Calu3 (cell line): ENCODE measurements around the gene ATG4B. TPM values are rescaled to one million over a fixed set of nuclear protein-coding genes. Genes with fewer than 3 reads are reported as not detected.

ENCODE experiments used
- BruUV-seq: library from RNA; stranded (reverse); fragments of 400-500 nt; replicated peaks from 2 replicates; lab custom pipeline; 2021; lab: Mats Ljungman, UMichigan
- CTCF ChIA-PET: fragments of 300-600 bp; sonication (Branson Sonifier 250); formaldehyde crosslinking; loops from one replicate; lab custom pipeline; 2022; ENCODE audit warnings: antibody characterized with exemption; lab: Charles Lee
- DNase-seq: peaks from one replicate; pipeline ENCODE4 v3.0.0; 2022
- H3K27ac Mint-ChIP-seq: one replicate; pipeline ENCODE4 v1.8.0; 2022; ENCODE audit warnings: mixed read lengths; ENCODE audit not compliant: unreplicated experiment
- H3K27me3 Mint-ChIP-seq: one replicate; pipeline ENCODE4 v1.8.0; 2022; ENCODE audit warnings: mixed read lengths; ENCODE audit not compliant: unreplicated experiment
- H3K36me3 Mint-ChIP-seq: one replicate; pipeline ENCODE4 v1.8.0; 2022; ENCODE audit warnings: mild to moderate bottlenecking, moderate library complexity, mixed read lengths; ENCODE audit not compliant: insufficient read depth, unreplicated experiment
- H3K4me1 Mint-ChIP-seq: one replicate; pipeline ENCODE4 v1.8.0; 2022; ENCODE audit warnings: mild to moderate bottlenecking, low read depth, mixed read lengths; ENCODE audit not compliant: unreplicated experiment
- H3K4me3 Mint-ChIP-seq: one replicate; pipeline ENCODE4 v1.8.0; 2022; ENCODE audit warnings: mild to moderate bottlenecking, low read depth, moderate library complexity, mixed read lengths; ENCODE audit not compliant: unreplicated experiment
- H3K9me3 Mint-ChIP-seq: one replicate; pipeline ENCODE4 v1.8.0; 2022; ENCODE audit warnings: low read depth, mixed read lengths; ENCODE audit not compliant: unreplicated experiment
- CTCF ChIP-seq: fragments of 200-600 bp; IDR thresholded peaks from one replicate; pipeline ENCODE4 v1.8.0; 2022; ENCODE audit warnings: antibody characterized with exemption; ENCODE audit not compliant: unreplicated experiment
- intact Hi-C: fragments of 100-400 bp; cut with micrococcal nuclease; formaldehyde crosslinking; loops from one replicate; pipeline ENCODE4 v1.10.0; 2022; ENCODE audit not compliant: unreplicated experiment
- total RNA-seq: library from RNA; stranded (reverse); gene quantifications from 2 replicates; pipeline ENCODE4 v1.2.3, GENCODE V29; 2022

Gene ATG4B
- total RNA-seq, 1 experiment from 2014 or later: 95.3 TPM

DNA sequence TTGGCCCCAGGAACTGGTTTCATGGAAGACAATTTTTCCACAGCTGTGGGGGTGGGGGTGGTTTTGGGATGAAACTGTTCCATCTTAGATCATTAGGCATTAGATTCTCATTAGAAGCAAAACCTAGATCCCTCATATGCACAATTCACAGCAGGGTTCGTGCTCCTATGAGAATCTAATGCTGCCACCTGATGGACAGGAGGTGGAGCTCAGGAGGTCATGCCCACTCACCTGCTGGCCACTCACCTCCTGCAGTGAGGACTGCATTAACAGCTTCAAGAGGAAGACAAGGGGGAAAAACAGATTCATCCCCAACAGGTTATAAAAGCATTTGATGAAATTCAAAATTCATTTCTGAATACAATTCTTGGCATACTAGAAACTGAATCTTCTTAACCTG lies 39.0 kb upstream of the ATG4B start:
- intact Hi-C loops: loop anchor here (5.0 kb wide), 1 partner anchor 91 kb away; the partner anchor contains the start of gene STK25
- H3K4me3 Mint-ChIP-seq: no peak overlapping the region
- no peaks in the 10 kb centered on the region for H3K9me3 Mint-ChIP-seq
- CTCF ChIA-PET: interaction anchor here (0.6 to 1.5 kb wide), 8 partner anchors 11 to 520 kb away, joined by 3 to 9 read pairs (median 4); partner anchors contain the start of gene BOK
- no peak overlapping the region for H3K27ac Mint-ChIP-seq
- TF ChIP-seq CTCF: peak; percentile 36
- no peaks in the 10 kb centered on the region for H3K4me1 Mint-ChIP-seq
- DNase-seq: peak; percentile 58
- H3K36me3 Mint-ChIP-seq: peaks cover 23% of the 10 kb centered on the region
- H3K27me3 Mint-ChIP-seq: no peaks in the 10 kb centered on the region
- no TSS peak for BruUV-seq

GRCh38 chr2:241599615-241600014 lies 37.9 kb upstream of the ATG4B start:
- Mint-ChIP-seq H3K27ac (no peak overlapping the region), H3K36me3 (peaks cover 17% of the 10 kb centered on the region), H3K9me3 (no peaks in the 10 kb centered on the region), H3K27me3 (no peaks in the 10 kb centered on the region), H3K4me1 (no peaks in the 10 kb centered on the region), H3K4me3 (no peak overlapping the region)
- DNase-seq: no peak
- CTCF ChIA-PET: no interaction called here
- TF ChIP-seq CTCF: no peak
- BruUV-seq: no TSS peak
- intact Hi-C loops: loop anchor here (5.0 kb wide), 1 partner anchor 92 kb away; the partner anchor contains the start of gene STK25

DNA sequence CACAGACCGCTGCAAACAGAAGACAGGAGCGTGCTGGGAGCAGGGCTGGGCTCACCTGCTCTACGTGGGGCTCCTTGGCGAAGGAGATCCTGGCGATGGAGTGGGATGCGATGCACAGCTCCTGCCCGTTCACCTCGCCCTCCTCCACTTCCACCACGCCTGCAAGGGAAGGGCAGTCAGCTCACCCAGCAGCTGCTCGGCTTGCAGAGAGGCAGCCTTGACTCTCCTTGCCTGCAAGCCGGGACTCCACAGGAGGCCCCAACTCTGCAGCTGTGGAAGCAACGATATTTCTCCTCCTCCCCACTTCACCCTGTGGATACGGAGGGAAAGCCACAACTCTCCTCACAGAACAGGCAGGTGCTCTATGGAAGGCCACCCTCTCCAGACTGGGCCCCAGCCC lies 35.7 kb upstream of the ATG4B start:
- Mint-ChIP-seq H3K4me3 (no peak overlapping the region), H3K9me3 (no peaks in the 10 kb centered on the region), H3K36me3 (peaks cover 21% of the 10 kb centered on the region), H3K27ac (no peak overlapping the region), H3K27me3 (no peaks in the 10 kb centered on the region), H3K4me1 (no peaks in the 10 kb centered on the region)
- intact Hi-C loops: no loop called here
- BruUV-seq: no TSS peak
- CTCF ChIA-PET: no interaction called here
- DNase-seq: no peak
- TF ChIP-seq CTCF: no peak

- no peaks in the 10 kb centered on the region for H3K27me3 Mint-ChIP-seq
- no peak for DNase-seq
- BruUV-seq: no TSS peak
- intact Hi-C loops: no loop called here
- H3K4me3 Mint-ChIP-seq: no peak overlapping the region
- peaks cover 17% of the 10 kb centered on the region for H3K36me3 Mint-ChIP-seq
- no peaks in the 10 kb centered on the region for H3K9me3 Mint-ChIP-seq
- TF ChIP-seq CTCF: no peak
- H3K27ac Mint-ChIP-seq: no peak overlapping the region
- no peaks in the 10 kb centered on the region for H3K4me1 Mint-ChIP-seq
- CTCF ChIA-PET: no interaction called here
These were observed 34.8 kb upstream of the ATG4B start for GRCh38 chr2:241602720-241603119.
